Muscle of leg (tissue), 11 donors: ENCODE results near the gene GRK2. TPM values are rescaled to one million over a fixed set of nuclear protein-coding genes. Genes with fewer than 3 reads are reported as not detected.

Experiments used
- DNase-seq: peaks from one replicate; pipeline ENCODE4 v3.0.0; 2013
- H3K27ac ChIP-seq: one replicate; pipeline ENCODE4 v1.5.1; 2013; ENCODE audit warnings: mild to moderate bottlenecking, low read length, control low read depth
- H3K27me3 ChIP-seq: one replicate; pipeline ENCODE4 v1.6.1; 2013; ENCODE audit warnings: low read length; ENCODE audit not compliant: control insufficient read depth, insufficient read depth
- H3K36me3 ChIP-seq: one replicate; pipeline ENCODE4 v1.6.1; 2013; ENCODE audit warnings: low read length; ENCODE audit not compliant: control insufficient read depth, insufficient read depth
- H3K4me1 ChIP-seq: one replicate; pipeline ENCODE4 v1.6.1; 2013; ENCODE audit warnings: low read length; ENCODE audit not compliant: control insufficient read depth, insufficient read depth
- H3K4me3 ChIP-seq: one replicate; pipeline ENCODE4 v1.5.1; 2013; ENCODE audit warnings: low read length, control low read depth
- H3K9me3 ChIP-seq: replicated peaks from 2 replicates; pipeline ENCODE4 v1.6.1; 2013; ENCODE audit warnings: low read depth, low read length; ENCODE audit not compliant: control insufficient read depth
- WGBS: methylation state at CpG from one replicate; pipeline ENCODE4 v1.1.5; 2013; ENCODE audit warnings: missing lambda C conversion rate; ENCODE audit not compliant: insufficient coverage; 5-methylcytosine and 5-hydroxymethylcytosine counted together
- polyA plus RNA-seq, 8 donors: library from polyadenylated mRNA; unstranded; fragments of 120-200 nt; gene quantifications; one replicate each; pipeline versions ENCODE4 v1.2.1 to v1.2.3, GENCODE V29; 2013; ENCODE audit warnings: inconsistent platforms in 1 of 8, low replicate concordance in 1 of 8; ENCODE audit not compliant: insufficient read length in 8 of 8, insufficient read depth in 1 of 8
- total RNA-seq: library from RNA; stranded (reverse); fragments of 120-200 nt; gene quantifications from one replicate; pipeline ENCODE4 v1.2.4, GENCODE V29; 2013

GRK2 gene
- total and polyA plus RNA-seq, 9 donors = 31.7 to 62.9 (median 58.3) TPM

DNA sequence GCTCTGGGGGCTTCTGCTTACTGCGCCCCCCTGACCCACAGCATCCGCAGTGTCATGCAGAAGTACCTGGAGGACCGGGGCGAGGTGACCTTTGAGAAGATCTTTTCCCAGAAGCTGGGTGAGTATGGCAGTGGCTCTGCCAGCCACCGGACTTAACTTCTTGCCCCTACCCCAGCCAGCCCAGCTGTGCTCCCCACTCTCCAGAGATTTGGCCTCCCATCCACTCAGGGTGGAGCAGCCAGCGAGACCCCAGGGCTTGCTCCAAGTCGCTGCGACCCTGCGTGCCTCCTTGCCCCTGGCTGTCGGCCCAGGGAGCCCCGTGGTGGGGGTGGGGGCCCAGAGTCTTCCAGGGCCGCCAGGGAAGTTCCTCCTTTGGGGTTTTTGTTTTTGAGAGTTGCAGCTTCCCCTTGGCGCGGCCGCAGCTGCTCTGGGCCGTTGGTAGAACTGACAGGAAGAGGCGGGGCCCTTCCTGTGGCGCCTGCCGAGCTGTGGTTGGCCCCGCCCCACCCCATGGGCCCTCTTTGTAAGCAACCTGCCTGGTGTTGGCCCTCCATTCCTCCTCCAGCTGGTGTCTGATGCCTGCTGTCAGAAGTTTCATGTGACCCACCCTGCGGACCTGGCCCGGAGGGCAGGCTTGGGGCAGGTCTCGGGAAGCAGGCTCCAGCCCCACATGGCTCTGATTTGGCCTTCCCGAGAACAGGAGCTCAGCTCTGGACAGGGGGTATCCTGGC is 11.1 kb downstream of the GRK2 start:
- 12% methylated on average over 18 of the region's 24 CpGs for WGBS
- Histone ChIP-seq H3K4me1 (peaks cover 73% of the 10 kb centered on the region), H3K36me3 (peaks cover 67% of the 10 kb centered on the region), H3K9me3 (no peaks in the 10 kb centered on the region), H3K4me3 (peak overlapping the region; percentile 39), H3K27ac (peak overlapping the region; percentile 99), H3K27me3 (no peaks in the 10 kb centered on the region)
- peak; percentile 93 for DNase-seq

DNA sequence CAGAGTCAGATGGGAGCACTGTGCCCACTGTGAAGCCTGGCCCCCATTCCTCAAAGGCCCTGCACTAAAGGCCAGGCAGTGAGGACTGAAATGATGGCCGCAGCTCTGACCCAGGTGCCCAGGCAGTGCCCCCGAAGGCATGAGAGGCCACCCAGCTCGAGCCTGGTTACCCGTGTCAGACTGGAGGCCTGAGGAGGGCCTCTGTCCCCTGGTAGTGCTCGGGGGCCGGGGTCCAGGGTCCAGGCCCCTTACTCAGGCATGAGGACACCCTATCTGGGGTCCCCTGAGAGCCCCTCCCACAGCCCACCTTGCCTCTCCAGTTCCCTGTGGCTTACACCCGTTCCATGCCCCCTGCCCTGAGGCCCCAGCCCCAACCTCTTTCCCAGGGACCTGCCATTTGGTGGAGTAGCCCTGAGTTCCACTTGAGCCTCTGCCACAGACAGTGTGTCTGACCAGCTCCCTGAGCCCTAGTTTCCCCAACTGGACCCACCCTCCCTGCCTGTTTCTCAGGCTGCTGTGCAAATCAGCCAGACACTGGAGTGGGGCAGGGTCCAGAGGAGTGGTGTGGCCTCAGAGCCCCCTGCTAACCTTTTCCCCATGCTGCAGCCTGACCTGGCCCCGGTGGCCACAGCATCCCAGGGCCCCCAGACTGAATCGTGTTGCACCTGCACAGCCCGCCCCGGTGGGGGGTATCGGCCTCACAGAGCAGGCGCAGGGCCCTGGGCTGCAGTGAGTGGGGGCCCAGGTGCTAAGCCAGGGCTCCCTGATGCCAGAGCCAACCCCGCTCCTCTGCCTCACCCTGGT is 12.1 kb downstream of the GRK2 start:
- Histone ChIP-seq H3K4me1 (peaks cover 63% of the 10 kb centered on the region), H3K27ac (peak overlapping the region; percentile 99), H3K36me3 (peaks cover 68% of the 10 kb centered on the region), H3K27me3 (no peaks in the 10 kb centered on the region), H3K4me3 (no peak overlapping the region), H3K9me3 (no peaks in the 10 kb centered on the region)
- 82% methylated on average over 13 of the region's 14 CpGs for WGBS
- no peak for DNase-seq

DNA sequence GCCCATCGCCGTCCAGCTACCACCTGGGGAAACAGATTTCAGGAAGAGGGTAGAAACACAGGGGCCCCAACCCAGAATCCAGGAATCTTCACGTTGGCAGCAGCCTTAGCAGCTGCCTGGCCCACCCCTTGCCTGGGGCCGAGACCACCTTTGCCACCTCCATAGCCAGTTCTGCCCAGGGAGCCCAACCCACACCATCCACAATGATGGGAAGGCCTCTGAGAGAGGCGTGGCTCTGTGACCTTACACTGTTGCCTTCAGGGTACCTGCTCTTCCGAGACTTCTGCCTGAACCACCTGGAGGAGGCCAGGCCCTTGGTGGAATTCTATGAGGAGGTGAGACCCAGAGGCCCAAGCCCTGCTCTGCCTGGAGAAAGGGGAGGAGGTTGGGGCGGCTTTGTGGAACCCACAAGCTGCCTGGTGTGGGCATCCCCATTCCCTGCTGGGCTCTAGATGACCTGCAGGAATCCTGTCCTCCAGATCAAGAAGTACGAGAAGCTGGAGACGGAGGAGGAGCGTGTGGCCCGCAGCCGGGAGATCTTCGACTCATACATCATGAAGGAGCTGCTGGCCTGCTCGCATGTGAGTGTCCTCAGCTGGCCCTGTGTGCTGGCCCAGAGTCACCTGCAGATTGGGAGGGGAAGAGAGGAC is 12.8 kb downstream of the GRK2 start:
- no peak for DNase-seq
- Histone ChIP-seq H3K27ac (no peak overlapping the region), H3K9me3 (no peaks in the 10 kb centered on the region), H3K27me3 (no peaks in the 10 kb centered on the region), H3K36me3 (peaks cover 75% of the 10 kb centered on the region), H3K4me3 (no peak overlapping the region), H3K4me1 (peaks cover 63% of the 10 kb centered on the region)
- 86% methylated on average over 12 of the region's 14 CpGs for WGBS

DNA sequence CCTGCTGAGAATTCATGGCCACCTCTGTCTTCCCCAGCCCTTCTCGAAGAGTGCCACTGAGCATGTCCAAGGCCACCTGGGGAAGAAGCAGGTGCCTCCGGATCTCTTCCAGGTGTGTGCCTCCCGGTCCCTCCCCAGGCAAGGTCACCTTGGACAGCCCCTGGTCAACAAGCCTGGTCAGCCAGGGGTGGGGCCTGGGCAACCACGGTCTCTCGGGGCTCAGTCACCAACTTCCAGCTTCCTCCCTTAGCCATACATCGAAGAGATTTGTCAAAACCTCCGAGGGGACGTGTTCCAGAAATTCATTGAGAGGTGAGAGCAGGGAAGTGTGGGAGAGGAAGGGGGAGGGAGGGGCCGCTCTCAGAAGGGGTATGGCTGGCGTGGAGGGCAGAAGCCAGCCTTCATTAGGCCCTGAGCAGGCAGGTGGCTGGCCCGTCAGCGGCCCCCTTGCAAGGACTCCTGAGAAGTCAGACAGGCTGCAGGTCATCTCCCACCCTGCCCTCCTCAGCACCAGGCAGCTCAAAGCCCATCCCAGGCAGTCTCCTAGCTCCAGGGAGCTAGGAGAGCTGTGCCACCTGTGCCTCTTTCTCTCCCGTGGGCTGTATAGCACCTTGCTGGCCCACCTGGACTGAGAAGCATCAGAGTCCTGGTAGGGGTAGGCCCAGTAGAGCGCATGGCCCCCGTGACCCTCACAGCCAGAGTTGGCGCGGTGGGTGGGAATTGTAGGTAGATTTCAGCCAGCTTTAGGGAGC is 13.5 kb downstream of the GRK2 start:
- WGBS = 90% methylated on average over 8 of the region's 17 CpGs
- Histone ChIP-seq H3K4me1 (peaks cover 56% of the 10 kb centered on the region), H3K27me3 (no peaks in the 10 kb centered on the region), H3K9me3 (no peaks in the 10 kb centered on the region), H3K36me3 (peaks cover 82% of the 10 kb centered on the region), H3K27ac (no peak overlapping the region), H3K4me3 (no peak overlapping the region)
- DNase-seq = no peak

DNA sequence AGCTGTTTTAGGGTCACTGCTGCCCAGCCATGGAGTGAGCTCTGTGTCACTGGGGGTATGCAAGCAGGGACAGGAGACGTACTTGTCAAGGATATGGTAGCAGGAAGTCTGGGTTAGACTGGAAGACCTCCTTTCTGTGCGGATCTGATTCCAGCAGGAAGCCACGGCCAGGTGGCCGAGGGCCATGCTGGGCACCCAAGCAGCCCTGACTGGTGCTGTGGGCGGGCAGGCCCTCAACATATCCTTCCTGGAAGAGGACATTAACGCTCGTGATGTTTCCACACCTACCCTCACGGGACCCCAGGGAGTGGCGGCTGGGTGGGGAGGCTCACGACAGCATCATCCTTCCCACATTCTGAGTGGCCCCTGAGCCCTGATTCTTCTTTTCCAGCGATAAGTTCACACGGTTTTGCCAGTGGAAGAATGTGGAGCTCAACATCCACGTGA is 14.1 kb downstream of the GRK2 start:
- Histone ChIP-seq H3K27ac (no peak overlapping the region), H3K4me1 (peaks cover 50% of the 10 kb centered on the region), H3K4me3 (no peak overlapping the region)

DNA sequence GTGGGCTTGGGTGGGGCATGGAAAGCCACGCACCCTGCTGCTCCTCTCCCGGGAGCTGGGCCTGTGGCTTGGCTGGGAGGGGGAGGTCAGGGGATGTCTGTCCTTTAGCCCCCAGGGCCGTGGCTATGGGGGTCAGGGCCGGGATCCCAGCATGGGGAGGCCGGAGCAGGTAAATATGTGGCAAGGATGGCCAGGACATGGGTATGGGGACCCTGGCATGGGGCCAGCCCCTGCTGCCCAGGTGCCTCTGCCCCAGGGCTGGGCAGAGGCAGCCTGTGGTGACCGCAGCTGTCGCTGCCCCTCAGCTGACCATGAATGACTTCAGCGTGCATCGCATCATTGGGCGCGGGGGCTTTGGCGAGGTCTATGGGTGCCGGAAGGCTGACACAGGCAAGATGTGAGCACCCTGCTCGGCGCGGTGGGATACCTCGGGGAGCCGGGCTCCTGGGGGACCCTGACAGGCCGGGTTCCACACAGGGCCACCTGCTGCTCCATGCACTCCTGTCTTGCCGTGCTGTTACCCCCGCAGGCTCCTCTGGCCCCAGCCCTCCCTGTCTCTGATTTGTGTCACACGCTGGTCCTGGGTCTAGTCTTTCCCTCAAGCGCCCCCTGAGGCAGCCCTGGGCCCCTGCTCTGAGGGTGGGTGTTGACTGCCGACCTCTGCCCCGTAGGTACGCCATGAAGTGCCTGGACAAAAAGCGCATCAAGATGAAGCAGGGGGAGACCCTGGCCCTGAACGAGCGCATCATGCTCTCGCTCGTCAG is 14.7 kb downstream of the GRK2 start:
- Histone ChIP-seq H3K9me3 (no peaks in the 10 kb centered on the region), H3K4me3 (no peak overlapping the region), H3K36me3 (peaks cover 85% of the 10 kb centered on the region), H3K4me1 (peaks cover 46% of the 10 kb centered on the region), H3K27me3 (no peaks in the 10 kb centered on the region), H3K27ac (no peak overlapping the region)
- WGBS = 91% methylated on average over 31 of the region's 31 CpGs
- DNase-seq = no peak

More for the DNA sequence above, 14.1 kb downstream of the GRK2 start:
- Histone ChIP-seq H3K36me3 (peaks cover 83% of the 10 kb centered on the region), H3K27me3 (no peaks in the 10 kb centered on the region), H3K9me3 (no peaks in the 10 kb centered on the region)
- 83% methylated on average over 4 of the region's 13 CpGs for WGBS
- DNase-seq = no peak

DNA sequence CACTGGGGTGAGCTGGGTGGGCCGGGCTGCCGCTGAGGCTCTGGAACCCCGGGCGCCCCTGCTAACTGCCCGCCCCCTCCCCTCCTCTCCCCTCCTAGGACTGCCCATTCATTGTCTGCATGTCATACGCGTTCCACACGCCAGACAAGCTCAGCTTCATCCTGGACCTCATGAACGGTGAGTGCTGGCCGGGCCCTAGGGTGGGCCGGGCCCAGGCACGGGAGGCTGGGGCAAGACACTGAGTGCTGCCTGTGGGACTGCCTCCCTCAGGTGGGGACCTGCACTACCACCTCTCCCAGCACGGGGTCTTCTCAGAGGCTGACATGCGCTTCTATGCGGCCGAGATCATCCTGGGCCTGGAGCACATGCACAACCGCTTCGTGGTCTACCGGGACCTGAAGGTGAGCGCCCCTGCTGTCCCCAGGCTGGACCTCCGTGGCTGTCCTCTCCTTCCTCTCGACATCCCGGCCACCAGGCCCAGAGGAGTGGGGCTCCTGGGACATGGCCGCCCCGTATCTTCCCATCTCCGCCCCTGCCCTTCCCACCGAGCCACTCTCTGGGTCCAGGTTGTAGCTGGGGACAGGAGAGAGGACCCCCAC is 15.4 kb downstream of the GRK2 start:
- no peak overlapping the region for H3K27ac ChIP-seq
- no peaks in the 10 kb centered on the region for H3K27me3 ChIP-seq
- DNase-seq = no peak
- H3K36me3 ChIP-seq = peaks cover 91% of the 10 kb centered on the region
- WGBS = 91% methylated on average over 19 of the region's 27 CpGs
- peaks cover 39% of the 10 kb centered on the region for H3K4me1 ChIP-seq
- no peaks in the 10 kb centered on the region for H3K9me3 ChIP-seq
- no peak overlapping the region for H3K4me3 ChIP-seq

DNA sequence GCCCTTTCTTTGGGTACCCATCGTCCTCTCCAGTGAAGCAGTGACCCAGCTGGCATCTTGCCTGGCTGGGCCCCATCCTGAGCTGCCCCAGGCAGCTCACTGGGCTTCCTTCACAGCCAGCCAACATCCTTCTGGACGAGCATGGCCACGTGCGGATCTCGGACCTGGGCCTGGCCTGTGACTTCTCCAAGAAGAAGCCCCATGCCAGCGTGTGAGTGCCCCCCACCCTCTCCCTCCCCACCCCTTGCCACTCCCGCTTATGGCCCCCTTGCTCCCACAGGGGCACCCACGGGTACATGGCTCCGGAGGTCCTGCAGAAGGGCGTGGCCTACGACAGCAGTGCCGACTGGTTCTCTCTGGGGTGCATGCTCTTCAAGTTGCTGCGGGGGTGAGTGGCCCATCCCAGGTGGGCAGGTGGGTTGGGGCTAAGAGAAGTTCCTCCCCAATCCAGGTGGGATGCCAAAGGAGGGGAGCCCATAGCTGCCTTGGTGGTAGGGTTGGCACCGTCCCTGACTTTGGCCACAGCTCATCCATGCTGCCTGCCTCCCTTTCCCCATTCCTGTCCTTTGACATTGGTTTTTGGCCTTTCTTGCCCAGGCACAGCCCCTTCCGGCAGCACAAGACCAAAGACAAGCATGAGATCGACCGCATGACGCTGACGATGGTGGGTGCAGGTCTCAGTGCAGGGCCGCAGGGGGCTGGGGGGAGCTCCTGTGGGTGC is 16.0 kb downstream of the GRK2 start:
- Histone ChIP-seq H3K4me3 (no peak overlapping the region), H3K4me1 (peaks cover 39% of the 10 kb centered on the region), H3K27ac (no peak overlapping the region), H3K36me3 (peaks cover 97% of the 10 kb centered on the region), H3K9me3 (no peaks in the 10 kb centered on the region), H3K27me3 (no peaks in the 10 kb centered on the region)
- WGBS = 82% methylated on average over 15 of the region's 20 CpGs
- DNase-seq = no peak
